AG04449 (cell line): ENCODE measurements around the gene BASP1.

ENCODE experiments used
- CTCF ChIA-PET: fragments of 350-600 bp; formaldehyde crosslinking; extraction: SDS; loops from one replicate; lab custom pipeline; 2021; ENCODE audit warnings: antibody characterized with exemption; lab: Yijun Ruan, JAX
- POLR2A ChIA-PET: fragments of 400-600, 350-600 bp; formaldehyde crosslinking; extraction: SDS; loops from one replicate; lab custom pipeline; 2020; ENCODE audit warnings: antibody characterized with exemption, inconsistent platforms; lab: Yijun Ruan, JAX
- DNase-seq: peaks from one replicate; pipeline ENCODE4 v3.0.0-alpha.2; 2010; ENCODE audit warnings: low read depth, low spot score
- H3K4me3 ChIP-seq: 2 replicates; pipeline ENCODE4 v1.5.1; 2011; ENCODE audit warnings: low read depth, mild to moderate bottlenecking, control low read depth, low read length
- TF ChIP-seq, protein P1 (sequence below): IDR thresholded peaks from one replicate; pipeline ENCODE4 v1.5.1; 2011; ENCODE audit warnings: mild to moderate bottlenecking, moderate library complexity, low read length, control low read depth, inconsistent platforms; ENCODE audit not compliant: insufficient read depth; ENCODE audit errors: missing control alignments

Gene BASP1

DNA sequence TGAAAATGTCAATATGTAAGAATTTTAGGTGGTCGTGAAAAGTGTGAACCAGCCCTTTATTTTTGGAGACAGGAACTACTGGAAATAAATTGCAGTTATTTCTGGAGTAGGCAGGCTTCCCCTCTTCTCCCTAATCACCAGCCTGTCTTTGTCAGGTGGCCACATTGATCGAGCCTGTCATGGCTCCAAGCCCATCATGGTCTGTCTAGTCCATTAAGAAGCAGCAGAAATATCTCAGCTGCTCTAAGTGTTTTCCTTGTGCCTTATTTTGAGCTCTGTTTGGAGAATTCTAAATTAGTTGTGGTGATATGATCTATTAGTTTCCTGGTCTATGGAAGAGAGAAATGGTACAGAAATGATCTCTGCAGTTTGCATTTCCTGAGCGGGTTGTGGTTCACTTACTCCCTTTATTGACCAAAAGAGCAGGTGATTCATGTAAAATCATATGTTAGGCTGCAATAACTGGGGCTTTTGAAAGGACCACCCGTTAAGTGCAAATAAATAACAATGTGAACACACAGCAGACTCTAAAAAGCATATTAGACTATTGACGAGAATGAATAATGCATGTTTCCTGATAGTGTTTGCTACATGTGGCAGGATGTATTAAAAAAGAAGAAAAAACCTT, 42.3 kb downstream of the BASP1 start:
- CTCF ChIA-PET = no interaction called here
- TF ChIP-seq, protein P1, sequence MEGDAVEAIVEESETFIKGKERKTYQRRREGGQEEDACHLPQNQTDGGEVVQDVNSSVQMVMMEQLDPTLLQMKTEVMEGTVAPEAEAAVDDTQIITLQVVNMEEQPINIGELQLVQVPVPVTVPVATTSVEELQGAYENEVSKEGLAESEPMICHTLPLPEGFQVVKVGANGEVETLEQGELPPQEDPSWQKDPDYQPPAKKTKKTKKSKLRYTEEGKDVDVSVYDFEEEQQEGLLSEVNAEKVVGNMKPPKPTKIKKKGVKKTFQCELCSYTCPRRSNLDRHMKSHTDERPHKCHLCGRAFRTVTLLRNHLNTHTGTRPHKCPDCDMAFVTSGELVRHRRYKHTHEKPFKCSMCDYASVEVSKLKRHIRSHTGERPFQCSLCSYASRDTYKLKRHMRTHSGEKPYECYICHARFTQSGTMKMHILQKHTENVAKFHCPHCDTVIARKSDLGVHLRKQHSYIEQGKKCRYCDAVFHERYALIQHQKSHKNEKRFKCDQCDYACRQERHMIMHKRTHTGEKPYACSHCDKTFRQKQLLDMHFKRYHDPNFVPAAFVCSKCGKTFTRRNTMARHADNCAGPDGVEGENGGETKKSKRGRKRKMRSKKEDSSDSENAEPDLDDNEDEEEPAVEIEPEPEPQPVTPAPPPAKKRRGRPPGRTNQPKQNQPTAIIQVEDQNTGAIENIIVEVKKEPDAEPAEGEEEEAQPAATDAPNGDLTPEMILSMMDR = no peak
- no peak overlapping the region for H3K4me3 ChIP-seq
- POLR2A ChIA-PET = no interaction called here
- no peak for DNase-seq

GRCh38 chr5:17260549-17260948, 43.1 kb downstream of the BASP1 start:
- TF ChIP-seq, protein P1 = no peak
- no peak for DNase-seq
- ChIA-PET POLR2A (no interaction called here), CTCF (no interaction called here)
- no peak overlapping the region for H3K4me3 ChIP-seq

DNA sequence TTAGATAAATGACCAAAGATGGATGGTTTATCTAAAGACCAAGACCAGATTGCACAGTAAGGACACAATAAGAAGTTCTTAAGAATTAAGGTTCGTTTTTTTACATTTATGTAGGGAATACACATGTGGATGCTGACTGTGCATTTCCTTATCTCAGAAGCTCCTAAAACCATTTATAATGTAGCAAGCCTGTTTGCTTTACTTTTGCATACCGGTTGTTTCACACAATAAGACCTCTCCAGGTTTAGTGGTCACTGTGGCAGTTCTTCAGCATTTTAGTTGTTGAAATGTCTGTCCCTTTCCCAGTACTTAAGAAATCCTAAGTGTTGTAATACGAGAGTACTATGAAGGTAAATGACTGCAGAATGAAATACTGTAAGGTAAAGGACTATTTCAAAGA, 43.6 kb downstream of the BASP1 start:
- TF ChIP-seq, protein P1 = no peak
- ChIA-PET CTCF (no interaction called here), POLR2A (no interaction called here)

DNA sequence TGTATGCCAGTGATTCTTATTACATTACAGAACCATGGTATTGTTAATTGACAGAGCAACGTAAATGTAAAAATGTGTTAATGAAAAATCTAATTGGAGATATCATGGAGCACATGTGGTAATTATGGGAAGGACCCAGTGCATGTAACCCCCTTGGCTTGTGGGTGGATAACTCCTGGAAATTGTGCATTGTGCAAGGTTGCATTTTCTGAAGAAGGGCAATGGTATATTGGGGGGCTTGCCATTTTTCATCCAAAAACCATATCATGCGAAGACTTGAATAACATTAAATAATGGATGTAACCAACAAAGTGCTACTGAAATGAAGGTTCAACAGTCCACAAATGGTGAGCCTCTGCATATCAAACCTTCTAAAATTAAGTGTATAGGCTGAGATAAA, 47.6 kb downstream of the BASP1 start:
- no peak for DNase-seq
- no peak overlapping the region for H3K4me3 ChIP-seq
- POLR2A ChIA-PET = no interaction called here
- TF ChIP-seq, protein P1 = no peak
- CTCF ChIA-PET = interaction anchor here (1.3 kb wide), 1 partner anchor 9 kb away, joined by 3 read pairs; no protein-coding TSS in a partner anchor

More for the DNA sequence above, 43.6 kb downstream of the BASP1 start:
- no peak overlapping the region for H3K4me3 ChIP-seq
- DNase-seq = no peak

DNA sequence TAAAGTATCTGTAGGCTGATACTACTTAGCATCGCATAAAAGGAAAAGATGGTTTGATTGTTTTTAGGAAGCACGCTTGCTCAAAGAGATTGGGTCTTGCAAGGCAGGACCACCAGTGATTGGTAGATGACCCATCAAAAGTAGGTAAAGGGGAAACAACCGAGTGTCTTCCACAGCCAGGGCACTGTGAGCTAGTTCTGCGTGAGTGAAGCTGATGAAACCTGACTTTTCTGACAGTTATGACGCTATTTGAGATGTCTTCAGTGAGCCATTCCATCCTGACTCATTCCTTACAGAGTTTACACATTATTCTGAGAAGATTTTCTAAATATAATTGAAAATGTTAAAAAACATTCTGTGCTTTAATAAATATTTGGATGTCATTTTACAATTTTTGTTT, 49.7 kb downstream of the BASP1 start:
- no peak overlapping the region for H3K4me3 ChIP-seq
- ChIA-PET POLR2A (no interaction called here), CTCF (interaction anchor here (1.4 kb wide), 2 partner anchors 12 to 1014 kb away, joined by 4 to 5 read pairs; no protein-coding TSS in a partner anchor)
- no peak for DNase-seq
- TF ChIP-seq, protein P1 = no peak

- no peak overlapping the region for H3K4me3 ChIP-seq
- CTCF ChIA-PET = no interaction called here
- POLR2A ChIA-PET = no interaction called here
- DNase-seq = no peak
- TF ChIP-seq, protein P1 = no peak
These were observed 51.8 kb downstream of the BASP1 start for GRCh38 chr5:17269201-17269600.
